Sigmoid colon (tissue), 7 donors: ENCODE data around the gene ZNF267. TPM values are rescaled to one million over a fixed set of nuclear protein-coding genes. Genes with fewer than 3 reads are reported as not detected.
"Not testable (repeated sequence)": the region's sequence is repeated elsewhere in the genome, so short reads cannot be mapped to it uniquely, and the experiment has no call there.

Source experiments
- DNase-seq: peaks from one replicate; pipeline ENCODE4 v3.0.0-alpha.2; 2019
- H3K27ac ChIP-seq, 4 donors: fragments of 200-600 bp; sonication (generic); one replicate each; pipeline ENCODE4 v1.5.1; 2016 to 2019; ENCODE audit warnings: mild to moderate bottlenecking in 1 of 4
- H3K27me3 ChIP-seq, 3 donors: fragments of 200-600 bp; sonication (generic); one replicate each; pipeline ENCODE4 v1.5.1; 2019; ENCODE audit warnings: mild to moderate bottlenecking in 1 of 3
- H3K36me3 ChIP-seq, 4 donors: fragments of 200-600 bp; sonication (generic); one replicate each; pipeline ENCODE4 v1.5.1; 2016 to 2019
- H3K4me1 ChIP-seq, 4 donors: fragments of 200-600 bp; sonication (generic); one replicate each; pipeline ENCODE4 v1.5.1; 2017 to 2019
- H3K4me3 ChIP-seq, 4 donors: fragments of 200-600 bp; sonication (generic); one replicate each; pipeline ENCODE4 v1.5.1; 2017 to 2019; ENCODE audit warnings: mild to moderate bottlenecking in 2 of 4, moderate library complexity in 1 of 4
- H3K9me3 ChIP-seq, 4 donors: fragments of 200-600 bp in 3 of 4; sonication (generic) in 3 of 4; one replicate each; pipeline versions ENCODE4 v1.5.1 to v1.6.1; 2013 to 2019
- CTCF ChIP-seq, 4 experiments: fragments of 450-650 bp in 3 of 4; fragments of 200-600 bp in 1 of 4; IDR thresholded peaks; one replicate each; pipeline ENCODE4 v1.5.1; 2016 to 2019; ENCODE audit warnings: antibody characterized with exemption in 4 of 4, mild to moderate bottlenecking in 3 of 4, moderate library complexity in 2 of 4
- EP300 ChIP-seq, 4 donors: sonication (generic); formaldehyde crosslinking; IDR thresholded peaks; one replicate each; pipeline ENCODE4 v1.6.1; 2017; ENCODE audit warnings: antibody characterized with exemption in 4 of 4
- POLR2A ChIP-seq, 2 donors: fragments of 450-650 bp; IDR thresholded peaks; one replicate each; pipeline ENCODE4 v1.6.1; 2016; ENCODE audit warnings: antibody characterized with exemption in 2 of 2, mild to moderate bottlenecking in 2 of 2, moderate library complexity in 2 of 2
- POLR2AphosphoS5 ChIP-seq, 4 donors: sonication (generic); formaldehyde crosslinking; IDR thresholded peaks; one replicate each; pipeline ENCODE4 v1.6.1; 2017; ENCODE audit warnings: antibody characterized with exemption in 4 of 4
- WGBS, 2 donors: extraction: QIAGEN DNeasy Blood & Tissue Kit; methylation state at CpG; one replicate each; pipeline ENCODE4 v1.1.7; 2013; 5-methylcytosine and 5-hydroxymethylcytosine counted together
- intact Hi-C: fragments of 100-400 bp; cut with DNase I; formaldehyde crosslinking; loops from one replicate; pipeline ENCODE4 v1.15.1; 2023
- polyA plus RNA-seq, 3 donors: library from polyadenylated mRNA; stranded (reverse); fragments of 200-250 nt; gene quantifications; one replicate each; pipeline ENCODE4 v1.2.3, GENCODE V29; 2013
- total RNA-seq, 4 donors: library from RNA; depleted of rRNA; stranded (reverse); fragments of >200 nt; gene quantifications; one replicate each; pipeline ENCODE4 v1.1.0, GENCODE V29; 2016
- donor health status: healthy with polysubstance abuse.
- donor health status: Bipolar disorder and iron deficiency.
- donor health status: healthy.

Gene ZNF267
- total and polyA plus RNA-seq, 7 donors: 4.2 to 11.6 (median 8.5) TPM

GRCh38 chr16:31886227-31886626 lies 12.6 kb downstream of the ZNF267 start:
- DNase-seq: no peak
- peaks cover 0 to 44% (median 13%) of the 10 kb centered on the region in 4 donors for H3K36me3 ChIP-seq
- no peaks in the 10 kb centered on the region for H3K9me3 ChIP-seq
- no peak overlapping the region for H3K4me3 ChIP-seq
- H3K27me3 ChIP-seq: no peaks in the 10 kb centered on the region
- TF ChIP-seq CTCF (IDR thresholded peaks at IDR 0.05): no peak
- TF ChIP-seq POLR2A (IDR thresholded peaks at IDR 0.05): no peak
- TF ChIP-seq POLR2AphosphoS5 (IDR thresholded peaks at IDR 0.05): no peak
- no peak for TF ChIP-seq EP300 (IDR thresholded peaks at IDR 0.05)
- H3K27ac ChIP-seq: no peak overlapping the region
- WGBS, 2 donors: 97 to 98% methylated on average over 4 of the region's 4 CpGs
- intact Hi-C loops: no loop called here
- H3K4me1 ChIP-seq: peaks cover 0 to 6% (median 2%) of the 10 kb centered on the region in 4 donors

- no peak for DNase-seq
- H3K27me3 ChIP-seq: no peaks in the 10 kb centered on the region
- no peaks in the 10 kb centered on the region for H3K4me1 ChIP-seq
- peaks cover 0 to 67% (median 17%) of the 10 kb centered on the region in 4 donors for H3K36me3 ChIP-seq
- intact Hi-C loops: no loop called here
- H3K9me3 ChIP-seq: no peaks in the 10 kb centered on the region
- no peak overlapping the region for H3K4me3 ChIP-seq
- H3K27ac ChIP-seq: no peak overlapping the region
- no peak for TF ChIP-seq CTCF (IDR thresholded peaks at IDR 0.05)
- no peak for TF ChIP-seq POLR2A (IDR thresholded peaks at IDR 0.05)
These were observed 15.1 kb downstream of the ZNF267 start for GRCh38 chr16:31888735-31889134.

DNA sequence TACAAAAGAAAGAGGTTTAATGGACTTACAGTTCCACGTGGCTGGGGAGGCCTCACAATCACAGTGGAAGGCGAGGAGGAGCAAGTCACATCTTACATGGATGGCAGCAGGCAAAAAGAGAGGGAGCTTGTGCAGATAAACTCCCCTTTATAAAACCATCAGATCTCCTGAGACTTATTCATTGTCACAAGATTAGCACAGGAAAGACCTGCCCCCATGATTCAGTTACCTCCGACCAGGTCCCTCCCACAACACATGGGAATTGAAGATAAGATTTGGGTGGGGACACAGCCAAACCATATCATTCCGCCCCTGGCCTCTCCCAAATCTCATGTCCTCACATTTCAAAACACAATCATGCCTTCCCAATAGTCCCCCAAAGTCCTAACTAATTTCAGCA lies 18.5 kb downstream of the ZNF267 start:
- WGBS, 2 donors: 97 to 98% methylated on average over 4 of the region's 4 CpGs
- Histone ChIP-seq H3K4me1 (peaks cover 0 to 11% (median 0%) of the 10 kb centered on the region in 4 donors), H3K36me3 (peaks cover 4 to 73% (median 11%) of the 10 kb centered on the region in 4 donors)
- H3K9me3 ChIP-seq, DNase-seq, H3K4me3 ChIP-seq, H3K27ac ChIP-seq, H3K27me3 ChIP-seq, intact Hi-C loops: not testable (repeated sequence)

DNA sequence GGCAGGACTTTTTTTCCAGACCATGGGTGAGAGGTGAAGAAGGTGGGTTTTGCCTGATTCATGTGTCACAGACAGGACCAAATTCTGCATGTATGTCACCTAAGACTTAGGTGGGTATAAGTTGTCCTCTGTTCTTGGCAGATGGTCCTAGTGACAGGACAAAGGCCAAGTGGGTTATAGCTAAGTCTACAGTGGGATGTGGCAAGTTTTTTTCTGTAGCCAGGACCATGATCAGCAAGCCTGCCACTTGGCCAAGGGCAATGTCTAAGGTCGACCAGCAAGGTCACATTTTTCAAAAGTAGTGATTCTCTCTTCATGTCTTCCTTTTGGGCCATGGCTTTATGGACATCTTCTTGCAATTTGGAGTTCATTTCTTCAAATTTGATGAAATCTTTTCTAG lies 20.2 kb downstream of the ZNF267 start:
- no peak for DNase-seq
- H3K36me3 ChIP-seq: peaks cover 4 to 84% (median 11%) of the 10 kb centered on the region in 4 donors
- WGBS, 2 donors: 95 to 98% methylated on average over 1 of the region's 1 CpG
- no peak overlapping the region for H3K27ac ChIP-seq
- no peaks in the 10 kb centered on the region for H3K27me3 ChIP-seq
- H3K9me3 ChIP-seq: peaks cover 0 to 7% (median 3%) of the 10 kb centered on the region in 4 donors
- no peak overlapping the region for H3K4me3 ChIP-seq
- intact Hi-C loops: no loop called here
- no peak for TF ChIP-seq CTCF (IDR thresholded peaks at IDR 0.05)
- TF ChIP-seq EP300 (IDR thresholded peaks at IDR 0.05): no peak
- TF ChIP-seq POLR2AphosphoS5 (IDR thresholded peaks at IDR 0.05): no peak
- no peak for TF ChIP-seq POLR2A (IDR thresholded peaks at IDR 0.05)
- H3K4me1 ChIP-seq: peaks cover 0 to 11% (median 0%) of the 10 kb centered on the region in 4 donors

- peaks cover 0 to 7% (median 3%) of the 10 kb centered on the region in 4 donors for H3K9me3 ChIP-seq
- H3K36me3 ChIP-seq: peaks cover 0 to 72% (median 8%) of the 10 kb centered on the region in 4 donors
- H3K27ac ChIP-seq: no peak overlapping the region
- intact Hi-C loops: no loop called here
- TF ChIP-seq POLR2A (IDR thresholded peaks at IDR 0.05) (no peak), EP300 (IDR thresholded peaks at IDR 0.05) (no peak), POLR2AphosphoS5 (IDR thresholded peaks at IDR 0.05) (no peak), CTCF (IDR thresholded peaks at IDR 0.05) (no peak)
- H3K27me3 ChIP-seq: no peaks in the 10 kb centered on the region
- no peak for DNase-seq
- peaks cover 0 to 11% (median 0%) of the 10 kb centered on the region in 4 donors for H3K4me1 ChIP-seq
- no peak overlapping the region for H3K4me3 ChIP-seq
These were observed 23.7 kb downstream of the ZNF267 start for GRCh38 chr16:31897283-31897682.
